Endodermal cell (in vitro differentiated cells): Measurements from ENCODE around the gene ENDOU. TPM values are rescaled to one million over a fixed set of nuclear protein-coding genes. Genes with fewer than 3 reads are reported as not detected.
A peak's percentile ranks its signal among the peaks of the same experiment; 100 is the strongest.

Experiments used
- DNase-seq: peaks from one replicate; pipeline ENCODE4 v3.0.0-alpha.2; 2017
- H3K27ac ChIP-seq: 2 replicates; pipeline ENCODE4 v1.5.1; 2013; ENCODE audit warnings: mild to moderate bottlenecking, low read depth, low read length, moderate library complexity
- H3K27me3 ChIP-seq: 2 replicates; pipeline ENCODE4 v1.6.1; 2013; ENCODE audit warnings: mild to moderate bottlenecking, low read length, moderate library complexity; ENCODE audit not compliant: insufficient read depth, control insufficient read depth, poor library complexity, severe bottlenecking
- H3K36me3 ChIP-seq: 2 replicates; pipeline ENCODE4 v1.7.0; 2013; ENCODE audit warnings: mild to moderate bottlenecking, low read length, moderate library complexity; ENCODE audit not compliant: control insufficient read depth, insufficient read depth
- H3K4me1 ChIP-seq: one replicate; pipeline ENCODE4 v1.7.0; 2013; ENCODE audit warnings: low read length; ENCODE audit not compliant: control insufficient read depth, insufficient read depth
- H3K4me3 ChIP-seq: 2 replicates; pipeline ENCODE4 v1.5.1; 2013; ENCODE audit warnings: mild to moderate bottlenecking, low read length, moderate library complexity
- H3K9ac ChIP-seq: 2 replicates; pipeline ENCODE4 v1.6.1; 2013; ENCODE audit warnings: mild to moderate bottlenecking, low read length, moderate library complexity; ENCODE audit not compliant: poor library complexity, severe bottlenecking; ENCODE audit errors: extremely low read depth
- H3K9me3 ChIP-seq: 2 replicates; pipeline ENCODE4 v1.6.1; 2013; ENCODE audit warnings: mild to moderate bottlenecking, low read length, moderate library complexity; ENCODE audit not compliant: control insufficient read depth
- H3K27ac Mint-ChIP-seq: 2 replicates; pipeline ENCODE4 v1.8.0; 2020; ENCODE audit warnings: mixed read lengths
- H3K27me3 Mint-ChIP-seq: 2 replicates; pipeline ENCODE4 v1.8.0; 2021; ENCODE audit warnings: mild to moderate bottlenecking, mixed read lengths; ENCODE audit not compliant: insufficient read depth
- H3K36me3 Mint-ChIP-seq: 2 replicates; pipeline ENCODE4 v1.8.0; 2020; ENCODE audit warnings: low read depth, mixed read lengths
- H3K4me1 Mint-ChIP-seq: 2 replicates; pipeline ENCODE4 v1.8.0; 2020; ENCODE audit warnings: mixed read lengths
- H3K4me3 Mint-ChIP-seq: 2 replicates; pipeline ENCODE4 v1.8.0; 2020; ENCODE audit warnings: mild to moderate bottlenecking, moderate library complexity, mixed read lengths
- H3K9me3 Mint-ChIP-seq: 2 replicates; pipeline ENCODE4 v1.8.0; 2020; ENCODE audit warnings: mild to moderate bottlenecking, mixed read lengths
- WGBS, 2 experiments: methylation state at CpG; one replicate each; pipeline versions ENCODE4 v1.1.5 to v1.1.7; 2013; ENCODE audit warnings: missing lambda C conversion rate in 2 of 2, mixed read lengths in 1 of 2; ENCODE audit not compliant: insufficient coverage in 1 of 2, insufficient read length in 1 of 2; 5-methylcytosine and 5-hydroxymethylcytosine counted together
- total RNA-seq, 2 donors: library from RNA; stranded (reverse); fragmentation: NEBNext Ultra II Directional in 1 of 2; extraction: Animal tissue kit (Norgen Biotek cat#: 25700) in 1 of 2; gene quantifications; 2 replicates in 1 of 2; 3 replicates in 1 of 2; pipeline ENCODE4 v1.2.1, GENCODE V29; 2021
- TF ChIP-seq, protein P1 (sequence below): fragments of 200-600 bp; sonication (generic); conservative IDR thresholded peaks from 2 replicates; pipeline ENCODE4 v1.5.0; 2021; ENCODE audit warnings: antibody characterized with exemption, mild to moderate bottlenecking

ENDOU gene
- total RNA-seq, 2 donors from 2014 or later = not detected

DNA sequence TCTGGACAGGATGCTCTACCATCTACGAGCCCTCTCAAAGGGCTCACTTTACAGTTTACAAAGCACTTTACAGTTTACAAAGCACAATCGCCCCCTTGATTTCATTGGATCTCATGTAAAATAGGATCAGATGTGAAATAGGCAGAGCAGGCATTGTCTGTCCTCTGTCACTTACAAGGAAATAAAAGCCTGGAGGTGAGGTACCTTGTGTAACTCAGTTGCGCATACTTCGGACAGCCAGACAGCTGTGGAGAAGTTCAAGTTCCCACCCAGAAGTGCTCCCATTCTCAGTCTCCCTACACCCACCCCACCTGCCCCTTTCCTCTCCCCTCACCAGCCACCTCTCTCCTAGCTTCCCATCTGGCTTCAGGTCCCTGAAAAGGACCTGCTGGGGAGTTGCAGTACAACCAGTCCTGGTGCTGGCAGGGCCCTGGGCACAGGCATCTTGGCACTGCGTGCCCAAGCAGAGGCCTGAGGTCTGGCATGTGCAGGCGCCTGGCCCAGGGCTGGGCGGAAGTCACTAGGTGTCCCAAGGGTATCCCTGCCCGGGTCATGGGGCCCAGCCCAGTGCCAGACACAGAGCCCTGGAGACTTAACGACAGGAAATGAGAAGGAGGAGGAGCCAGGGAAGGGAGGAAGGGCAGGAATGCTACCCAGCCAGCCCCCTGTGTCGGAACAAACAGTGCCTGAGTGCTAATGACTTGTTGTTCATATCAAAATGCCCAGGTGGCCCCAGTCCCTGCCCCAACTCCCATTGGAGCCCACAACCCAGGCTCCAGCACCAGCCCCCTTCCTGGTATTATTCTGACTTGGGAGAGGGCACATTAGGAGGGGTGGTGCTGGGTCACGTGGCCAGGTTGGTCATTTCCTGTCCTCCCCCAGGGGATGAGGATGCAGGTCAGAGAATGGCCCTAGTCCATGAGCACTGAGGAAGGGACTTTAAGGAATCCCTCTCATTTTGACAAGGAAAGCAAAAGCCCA lies 28.0 kb upstream of the ENDOU start:
- H3K9ac ChIP-seq = no peak overlapping the region
- H3K4me3 ChIP-seq = no peak overlapping the region
- WGBS, 2 experiments = 63 to 75% methylated on average over 6 to 11 of the region's 11 CpGs
- TF ChIP-seq, protein P1, sequence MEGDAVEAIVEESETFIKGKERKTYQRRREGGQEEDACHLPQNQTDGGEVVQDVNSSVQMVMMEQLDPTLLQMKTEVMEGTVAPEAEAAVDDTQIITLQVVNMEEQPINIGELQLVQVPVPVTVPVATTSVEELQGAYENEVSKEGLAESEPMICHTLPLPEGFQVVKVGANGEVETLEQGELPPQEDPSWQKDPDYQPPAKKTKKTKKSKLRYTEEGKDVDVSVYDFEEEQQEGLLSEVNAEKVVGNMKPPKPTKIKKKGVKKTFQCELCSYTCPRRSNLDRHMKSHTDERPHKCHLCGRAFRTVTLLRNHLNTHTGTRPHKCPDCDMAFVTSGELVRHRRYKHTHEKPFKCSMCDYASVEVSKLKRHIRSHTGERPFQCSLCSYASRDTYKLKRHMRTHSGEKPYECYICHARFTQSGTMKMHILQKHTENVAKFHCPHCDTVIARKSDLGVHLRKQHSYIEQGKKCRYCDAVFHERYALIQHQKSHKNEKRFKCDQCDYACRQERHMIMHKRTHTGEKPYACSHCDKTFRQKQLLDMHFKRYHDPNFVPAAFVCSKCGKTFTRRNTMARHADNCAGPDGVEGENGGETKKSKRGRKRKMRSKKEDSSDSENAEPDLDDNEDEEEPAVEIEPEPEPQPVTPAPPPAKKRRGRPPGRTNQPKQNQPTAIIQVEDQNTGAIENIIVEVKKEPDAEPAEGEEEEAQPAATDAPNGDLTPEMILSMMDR = no peak
- Mint-ChIP-seq H3K36me3 (peaks cover 15% of the 10 kb centered on the region), H3K9me3 (no peaks in the 10 kb centered on the region), H3K27ac (peak overlapping the region; percentile 96), H3K27me3 (no peaks in the 10 kb centered on the region), H3K4me3 (peak overlapping the region; percentile 26), H3K4me1 (peaks cover 52% of the 10 kb centered on the region)
- H3K4me1 ChIP-seq = peaks cover 8% of the 10 kb centered on the region
- DNase-seq = peak; percentile 96
- no peaks in the 10 kb centered on the region for H3K36me3 ChIP-seq
- H3K27me3 ChIP-seq = no peaks in the 10 kb centered on the region
- no peaks in the 10 kb centered on the region for H3K9me3 ChIP-seq
- no peak overlapping the region for H3K27ac ChIP-seq

DNA sequence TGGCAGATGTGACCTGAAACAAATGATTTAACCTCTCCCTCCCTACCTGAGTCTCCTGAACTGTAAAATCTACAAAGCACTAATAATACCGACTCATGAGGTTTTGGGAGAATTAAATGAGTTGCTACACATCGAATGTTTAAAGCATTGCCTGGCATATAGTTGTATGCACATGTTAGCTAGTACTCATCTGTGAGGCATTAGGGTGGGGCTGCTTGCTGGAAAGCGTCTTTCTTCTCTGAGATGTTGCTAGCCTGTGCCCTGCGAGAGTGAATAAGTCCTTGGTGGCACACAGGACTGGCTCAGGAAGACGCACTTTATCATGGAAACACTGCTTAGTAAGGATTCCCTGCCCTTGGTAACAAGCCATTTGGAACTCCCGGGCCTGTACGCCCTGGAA lies 27.3 kb upstream of the ENDOU start:
- no peak overlapping the region for H3K9ac ChIP-seq
- H3K4me3 Mint-ChIP-seq = no peak overlapping the region
- H3K4me3 ChIP-seq = no peak overlapping the region
- H3K4me1 ChIP-seq = peaks cover 4% of the 10 kb centered on the region
- no peaks in the 10 kb centered on the region for H3K36me3 ChIP-seq
- no peak for DNase-seq
- TF ChIP-seq, protein P1 = no peak
- no peaks in the 10 kb centered on the region for H3K27me3 ChIP-seq
- H3K27ac Mint-ChIP-seq = peak overlapping the region; percentile 96
- H3K4me1 Mint-ChIP-seq = peaks cover 48% of the 10 kb centered on the region
- H3K27me3 Mint-ChIP-seq = no peaks in the 10 kb centered on the region
- no peak overlapping the region for H3K27ac ChIP-seq
- H3K9me3 ChIP-seq = no peaks in the 10 kb centered on the region
- H3K9me3 Mint-ChIP-seq = no peaks in the 10 kb centered on the region
- 93% methylated on average over 7 of the region's 7 CpGs for WGBS, 2 experiments
- H3K36me3 Mint-ChIP-seq = peaks cover 16% of the 10 kb centered on the region

DNA sequence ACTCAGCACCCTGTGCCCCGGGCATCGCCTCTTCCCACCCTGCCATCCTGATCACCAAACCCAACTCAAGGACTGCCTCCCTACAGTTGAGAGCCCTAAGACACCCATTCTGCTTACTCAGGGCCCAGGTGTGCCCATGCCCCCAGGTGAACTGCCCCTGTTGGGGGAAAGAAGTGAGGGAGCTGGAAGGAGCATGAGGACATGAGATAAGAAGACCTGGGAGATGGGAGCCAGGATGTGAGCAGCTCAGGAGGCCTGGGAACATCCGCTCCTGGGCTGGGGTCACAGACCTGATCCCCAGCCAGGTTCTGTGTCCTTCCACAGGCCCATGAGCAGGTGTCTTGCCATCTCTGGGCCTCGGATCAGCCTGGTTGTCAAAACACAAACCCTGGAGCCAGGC lies 26.8 kb upstream of the ENDOU start:
- peaks cover 43% of the 10 kb centered on the region for H3K4me1 Mint-ChIP-seq
- no peaks in the 10 kb centered on the region for H3K27me3 Mint-ChIP-seq
- no peaks in the 10 kb centered on the region for H3K9me3 ChIP-seq
- H3K36me3 ChIP-seq = no peaks in the 10 kb centered on the region
- no peak overlapping the region for H3K9ac ChIP-seq
- H3K27ac ChIP-seq = no peak overlapping the region
- peaks cover 2% of the 10 kb centered on the region for H3K4me1 ChIP-seq
- H3K4me3 Mint-ChIP-seq = no peak overlapping the region
- H3K4me3 ChIP-seq = no peak overlapping the region
- no peak for DNase-seq
- no peaks in the 10 kb centered on the region for H3K9me3 Mint-ChIP-seq
- WGBS, 2 experiments = 94 to 100% methylated on average over 4 of the region's 4 CpGs
- TF ChIP-seq, protein P1 = no peak
- peaks cover 18% of the 10 kb centered on the region for H3K36me3 Mint-ChIP-seq
- peak overlapping the region; percentile 58 for H3K27ac Mint-ChIP-seq
- H3K27me3 ChIP-seq = no peaks in the 10 kb centered on the region
